ENCODE results near the gene GJA3.

DNA sequence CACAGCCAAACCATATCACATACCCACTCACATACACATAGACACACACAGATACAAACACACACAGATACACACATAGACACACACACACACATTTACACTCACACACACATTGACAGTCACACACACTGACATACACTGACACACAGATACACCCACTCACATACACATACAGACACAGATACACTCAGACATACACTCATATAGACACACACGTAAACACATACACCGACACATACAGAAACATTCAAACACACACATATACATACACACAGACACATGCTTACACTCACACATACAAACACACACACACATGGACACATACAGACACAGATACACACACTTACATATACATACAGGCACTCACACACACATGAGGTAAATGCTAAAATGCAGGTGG, 30.2 kb downstream of the GJA3 start:
- TF ChIP-seq SIN3A (IDR thresholded peaks at IDR 0.05; ENCODE audit: borderline replicate concordance, insufficient read depth, low read length) (no peak), POLR2AphosphoS5 (IDR thresholded peaks at IDR 0.05; ENCODE audit: low read depth, low read length) (no peak), TAF1 (IDR thresholded peaks at IDR 0.05; ENCODE audit: borderline replicate concordance, insufficient read depth, low read length) (no peak)
